CD4-positive, alpha-beta memory T cell (primary cell): ENCODE data around the gene C19orf12. TPM values are rescaled to one million over a fixed set of nuclear protein-coding genes. Genes with fewer than 3 reads are reported as not detected.

Experiments
- CTCF ChIA-PET: fragments of 350-600 bp; sonication (Branson Sonifier 250); formaldehyde crosslinking; loops from one replicate; lab custom pipeline; 2021; ENCODE audit warnings: inconsistent platforms; ENCODE audit not compliant: partially characterized antibody; lab: Charles Lee
- POLR2A ChIA-PET: fragments of 350-600 bp; sonication (Branson Sonifier 250); formaldehyde crosslinking; loops from one replicate; lab custom pipeline; 2021; ENCODE audit not compliant: partially characterized antibody; lab: Charles Lee
- DNase-seq, 5 donors: peaks; one replicate each; pipeline versions ENCODE4 v3.0.0 to v3.0.0-alpha.2; 2020 to 2022; ENCODE audit warnings: mixed read lengths in 1 of 5
- H3K27ac ChIP-seq: one replicate; pipeline ENCODE4 v1.7.0; 2013; ENCODE audit warnings: low read depth, low read length
- H3K27me3 ChIP-seq: 2 replicates; pipeline ENCODE4 v1.7.0; 2013; ENCODE audit warnings: mild to moderate bottlenecking, low read length, moderate library complexity; ENCODE audit not compliant: insufficient read depth
- H3K36me3 ChIP-seq: 2 replicates; pipeline ENCODE4 v1.7.0; 2013; ENCODE audit warnings: mild to moderate bottlenecking, low read length, moderate library complexity; ENCODE audit not compliant: insufficient read depth
- H3K4me1 ChIP-seq: 2 replicates; pipeline ENCODE4 v1.7.0; 2013; ENCODE audit warnings: mild to moderate bottlenecking, low read length, moderate library complexity; ENCODE audit not compliant: insufficient read depth
- H3K4me3 ChIP-seq, 2 donors: one replicate each; pipeline ENCODE4 v1.7.0; 2013; ENCODE audit warnings: low read length in 2 of 2, mild to moderate bottlenecking in 1 of 2
- H3K9me3 ChIP-seq, 2 donors: one replicate each; pipeline ENCODE4 v1.7.0; 2013; ENCODE audit warnings: low read length in 2 of 2, control low read depth in 1 of 2; ENCODE audit not compliant: control insufficient read depth in 1 of 2
- H3K27ac Mint-ChIP-seq, 7 donors: one replicate each; pipeline ENCODE4 v1.8.0; 2020 to 2021; ENCODE audit warnings: mixed read lengths in 7 of 7, mild to moderate bottlenecking in 6 of 7, inconsistent platforms in 3 of 7, moderate library complexity in 3 of 7
- H3K27me3 Mint-ChIP-seq, 2 donors: one replicate each; pipeline ENCODE4 v1.8.0; 2020 to 2021; ENCODE audit warnings: mixed read lengths in 2 of 2
- H3K36me3 Mint-ChIP-seq, 2 donors: one replicate each; pipeline ENCODE4 v1.8.0; 2020 to 2021; ENCODE audit warnings: mixed read lengths in 2 of 2, inconsistent platforms in 1 of 2, mild to moderate bottlenecking in 1 of 2
- H3K4me1 Mint-ChIP-seq, 4 donors: one replicate each; pipeline ENCODE4 v1.8.0; 2020 to 2021; ENCODE audit warnings: mixed read lengths in 4 of 4, mild to moderate bottlenecking in 1 of 4
- H3K4me3 Mint-ChIP-seq, 8 donors: one replicate each; pipeline ENCODE4 v1.8.0; 2020 to 2021; ENCODE audit warnings: mixed read lengths in 8 of 8, mild to moderate bottlenecking in 7 of 8, moderate library complexity in 6 of 8, inconsistent platforms in 3 of 8
- H3K9me3 Mint-ChIP-seq, 8 donors: one replicate each; pipeline ENCODE4 v1.8.0; 2020 to 2021; ENCODE audit warnings: mixed read lengths in 8 of 8, mild to moderate bottlenecking in 5 of 8, inconsistent platforms in 3 of 8, moderate library complexity in 1 of 8
- intact Hi-C: fragments of 100-400 bp; cut with micrococcal nuclease; formaldehyde crosslinking; loops from one replicate; pipeline ENCODE4 v1.15.1; 2023
- polyA plus RNA-seq, 2 donors: library from polyadenylated mRNA; unstranded; fragments of 300-500 nt; fragmentation: Illumina TruSeq; gene quantifications; one replicate each; pipeline ENCODE4 v1.2.3, GENCODE V29; 2021
- total RNA-seq, 2 experiments: library from RNA; stranded (reverse); gene quantifications; one replicate each; pipeline ENCODE4 v1.2.3, GENCODE V29; 2021

The C19orf12 gene
- total and polyA plus RNA-seq, 4 experiments from 2014 or later = 22.7 to 30.1 (median 26.4) TPM

DNA sequence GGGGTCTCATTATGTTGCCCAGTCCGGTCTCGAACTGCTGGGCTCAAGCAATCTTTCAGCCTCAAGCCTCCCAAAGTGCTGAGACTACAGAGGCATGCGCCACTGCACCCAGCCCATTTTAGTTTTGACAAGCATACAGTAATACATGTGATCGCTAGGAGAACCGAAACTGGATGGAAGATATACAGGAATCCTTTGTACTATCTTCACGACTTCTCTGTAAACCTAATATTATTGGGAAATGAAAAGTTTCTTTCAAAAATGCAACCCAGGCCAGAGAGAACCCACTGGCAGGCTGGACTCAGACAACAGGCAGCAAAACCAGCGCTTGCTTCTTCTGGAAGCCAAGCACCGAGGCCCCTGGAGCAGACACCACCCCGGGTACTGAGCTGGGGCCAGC lies 9.4 kb downstream of the C19orf12 start:
- CTCF ChIA-PET = interaction anchor here (1.2 to 4.8 kb wide), 4 partner anchors 11 to 94 kb away, joined by 3 to 21 read pairs (median 10); no protein-coding TSS in a partner anchor
- peaks cover 16 to 40% (median 21%) of the 10 kb centered on the region in 4 donors for H3K4me1 Mint-ChIP-seq
- intact Hi-C loops = no loop called here

DNA sequence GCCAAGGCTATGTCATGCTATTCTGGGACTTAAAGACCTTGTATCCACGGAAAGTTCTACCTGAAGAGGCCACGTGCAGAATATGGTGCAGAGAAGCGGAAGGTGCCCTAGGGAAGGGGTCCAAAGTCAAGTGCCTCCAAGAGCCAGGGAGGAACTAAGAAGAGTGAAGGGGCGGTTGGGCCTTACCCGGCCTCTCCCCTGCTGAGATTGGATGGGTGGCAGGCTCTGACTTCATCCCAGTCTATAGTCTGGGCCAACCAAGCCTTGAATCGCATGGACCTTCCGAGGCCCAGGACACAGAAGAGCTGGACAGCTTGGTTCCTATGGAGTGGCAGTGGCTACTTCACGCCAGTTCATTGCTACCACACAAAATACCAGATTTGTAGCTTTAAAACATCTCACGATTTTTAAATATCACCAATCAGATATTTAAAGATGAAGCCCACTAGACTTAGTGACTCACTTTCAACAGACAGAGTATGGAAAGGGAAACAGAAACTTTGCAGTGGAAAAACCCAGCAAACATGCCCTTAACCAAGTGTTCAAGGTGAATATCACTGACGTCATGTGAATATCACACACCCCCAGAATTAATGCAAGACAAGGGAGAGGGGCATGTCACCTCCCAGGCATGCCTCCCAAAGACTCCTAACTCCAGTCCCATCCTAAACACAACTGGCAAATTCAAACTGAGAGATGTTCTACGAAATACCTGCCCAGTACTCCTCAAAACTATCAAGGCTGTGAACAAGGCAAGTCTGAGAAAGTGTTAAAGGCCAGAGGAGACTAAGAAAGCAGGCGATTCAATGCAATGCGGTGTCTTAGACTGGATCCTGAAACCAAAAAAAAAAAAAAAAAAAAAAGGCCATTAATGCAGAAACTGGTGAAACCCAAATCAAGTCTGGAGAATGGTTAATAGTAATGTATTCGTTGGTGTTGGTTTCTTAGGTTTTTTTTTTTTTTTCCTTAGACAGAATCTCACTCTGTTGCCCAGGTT lies 10.2 kb downstream of the C19orf12 start:
- no peak for DNase-seq
- H3K27me3 Mint-ChIP-seq = no peaks in the 10 kb centered on the region
- peak overlapping the region in 1 of 8 donors; percentile 8 for H3K4me3 Mint-ChIP-seq
- CTCF ChIA-PET = interaction anchor here (1.2 to 1.8 kb wide), 5 partner anchors 8 to 93 kb away, joined by 3 to 8 read pairs (median 4); no protein-coding TSS in a partner anchor
- peaks cover 8 to 55% of the 10 kb centered on the region in 2 donors for H3K36me3 Mint-ChIP-seq
- H3K27ac Mint-ChIP-seq = peak overlapping the region; percentile 20 to 91 (median 77)
- POLR2A ChIA-PET = no interaction called here
- Histone ChIP-seq H3K27ac (no peak overlapping the region), H3K27me3 (no peaks in the 10 kb centered on the region), H3K36me3 (peaks cover 38% of the 10 kb centered on the region), H3K9me3 (no peaks in the 10 kb centered on the region), H3K4me3 (no peak overlapping the region), H3K4me1 (peaks cover 18% of the 10 kb centered on the region)
- H3K4me1 Mint-ChIP-seq = peaks cover 10 to 31% (median 12%) of the 10 kb centered on the region in 4 donors
- intact Hi-C loops = no loop called here
- H3K9me3 Mint-ChIP-seq = no peaks in the 10 kb centered on the region

More for the DNA sequence above, 9.4 kb downstream of the C19orf12 start:
- Mint-ChIP-seq H3K4me3 (no peak overlapping the region), H3K27me3 (no peaks in the 10 kb centered on the region), H3K9me3 (no peaks in the 10 kb centered on the region), H3K36me3 (peaks cover 12 to 56% of the 10 kb centered on the region in 2 donors), H3K27ac (peak overlapping the region in 4 of 7 donors; percentile 50 to 82 (median 72))
- Histone ChIP-seq H3K27ac (no peak overlapping the region), H3K27me3 (no peaks in the 10 kb centered on the region), H3K9me3 (no peaks in the 10 kb centered on the region), H3K4me3 (no peak overlapping the region), H3K36me3 (peaks cover 38% of the 10 kb centered on the region), H3K4me1 (peaks cover 26% of the 10 kb centered on the region)
- POLR2A ChIA-PET = interaction anchor here (0.9 kb wide), 1 partner anchor 10 kb away, joined by 3 read pairs; no protein-coding TSS in a partner anchor
- DNase-seq = no peak

DNA sequence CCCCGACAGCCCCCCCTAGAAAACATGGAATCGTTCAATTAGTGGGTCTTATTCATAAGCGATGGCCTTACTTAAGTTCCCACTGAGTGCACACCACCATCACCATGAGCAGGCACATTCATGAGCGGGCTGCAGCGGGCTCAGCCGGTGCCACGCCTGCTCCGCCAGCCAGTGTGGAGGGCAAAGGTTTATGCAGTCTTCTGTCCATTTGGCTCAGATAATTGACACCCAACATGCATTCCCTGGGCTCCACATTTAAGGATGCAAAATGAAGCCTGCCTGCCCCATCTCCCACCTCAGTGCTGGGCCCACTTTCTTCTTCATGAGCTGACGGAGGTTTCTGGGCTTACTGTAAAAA lies 12.1 kb downstream of the C19orf12 start:
- Histone ChIP-seq H3K9me3 (no peaks in the 10 kb centered on the region), H3K27ac (no peak overlapping the region), H3K4me1 (peaks cover 6% of the 10 kb centered on the region), H3K27me3 (no peaks in the 10 kb centered on the region), H3K4me3 (no peak overlapping the region), H3K36me3 (peaks cover 38% of the 10 kb centered on the region)
- DNase-seq = no peak
- intact Hi-C loops = no loop called here
- H3K27me3 Mint-ChIP-seq = no peaks in the 10 kb centered on the region
- H3K27ac Mint-ChIP-seq = no peak overlapping the region
- ChIA-PET POLR2A (no interaction called here), CTCF (interaction anchor here (1.1 kb wide), 2 partner anchors 8 to 13 kb away, joined by 3 to 4 read pairs; no protein-coding TSS in a partner anchor)
- H3K4me3 Mint-ChIP-seq = no peak overlapping the region
- H3K4me1 Mint-ChIP-seq = peaks cover 4 to 15% (median 7%) of the 10 kb centered on the region in 4 donors
- peaks cover 8 to 51% of the 10 kb centered on the region in 2 donors for H3K36me3 Mint-ChIP-seq
- H3K9me3 Mint-ChIP-seq = no peaks in the 10 kb centered on the region

DNA sequence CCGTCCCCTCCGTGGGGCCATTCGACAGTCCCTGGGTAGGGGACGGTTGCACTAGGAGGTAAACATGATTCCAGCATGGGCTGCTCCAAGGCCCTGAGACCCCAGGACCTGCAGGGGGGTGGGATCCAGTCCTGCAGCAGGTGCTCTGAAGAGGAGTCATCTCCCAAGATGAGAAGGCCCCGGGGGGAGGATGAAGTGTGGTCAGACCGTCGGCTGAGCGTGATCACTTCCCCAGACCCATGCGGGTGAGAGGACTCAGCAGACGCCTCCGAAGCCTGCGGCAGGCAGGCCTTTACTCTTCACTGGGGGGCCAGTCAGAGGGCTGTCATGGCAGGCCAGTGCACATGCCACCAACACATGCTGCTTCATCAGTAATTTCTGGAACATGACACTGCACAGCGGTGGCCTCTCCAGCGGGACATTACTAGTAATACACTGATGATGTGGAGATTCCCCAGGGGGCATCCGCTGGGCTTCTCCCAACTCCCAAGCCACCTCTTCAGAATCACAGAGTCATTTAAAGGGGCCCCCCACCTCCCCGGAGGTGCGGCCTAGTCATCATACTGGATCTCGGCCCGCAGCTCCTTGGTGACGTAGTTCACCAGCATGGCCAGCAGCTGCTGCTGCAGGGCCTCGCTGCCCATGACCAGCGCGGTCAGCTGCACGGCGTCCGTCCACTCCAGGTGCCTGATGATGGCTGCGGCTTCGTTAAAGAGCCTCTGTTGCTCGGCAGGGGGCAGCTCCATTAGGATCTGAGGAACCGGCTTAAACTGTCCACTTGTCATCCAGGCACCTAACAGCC lies 12.7 kb downstream of the C19orf12 start:
- H3K9me3 Mint-ChIP-seq = no peaks in the 10 kb centered on the region
- intact Hi-C loops = no loop called here
- DNase-seq = no peak
- H3K27me3 ChIP-seq = no peaks in the 10 kb centered on the region
- H3K4me3 Mint-ChIP-seq = no peak overlapping the region
- POLR2A ChIA-PET = no interaction called here
- H3K36me3 Mint-ChIP-seq = peaks cover 4 to 46% of the 10 kb centered on the region in 2 donors
- CTCF ChIA-PET = interaction anchor here (1.1 kb wide), 2 partner anchors 8 to 14 kb away, joined by 3 to 4 read pairs; no protein-coding TSS in a partner anchor
- peaks cover 4 to 14% (median 6%) of the 10 kb centered on the region in 4 donors for H3K4me1 Mint-ChIP-seq
- peaks cover 6% of the 10 kb centered on the region for H3K4me1 ChIP-seq
- no peak overlapping the region for H3K27ac Mint-ChIP-seq
- no peaks in the 10 kb centered on the region for H3K9me3 ChIP-seq
- no peaks in the 10 kb centered on the region for H3K27me3 Mint-ChIP-seq
- H3K4me3 ChIP-seq = no peak overlapping the region
- no peak overlapping the region for H3K27ac ChIP-seq
- H3K36me3 ChIP-seq = peaks cover 35% of the 10 kb centered on the region

DNA sequence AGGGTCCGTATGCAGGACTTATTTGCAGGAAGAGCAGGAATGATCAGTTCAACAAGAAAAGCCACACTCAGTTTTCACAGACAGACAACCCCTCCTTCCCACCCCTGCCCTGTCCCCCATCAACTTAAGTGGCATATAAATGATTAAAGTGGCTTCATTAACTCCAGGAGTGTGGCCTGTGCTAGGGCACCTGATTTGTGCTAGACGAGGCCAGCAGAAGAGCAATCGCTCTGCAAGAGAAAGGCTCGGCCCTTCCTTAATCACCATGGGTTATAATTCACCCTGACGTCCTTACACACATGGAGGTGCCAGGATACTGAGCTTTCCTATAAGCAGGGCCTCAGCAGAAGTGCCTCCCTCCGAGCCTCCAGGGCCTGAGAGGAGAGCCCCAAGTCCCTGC lies 14.6 kb downstream of the C19orf12 start:
- no peaks in the 10 kb centered on the region for H3K9me3 ChIP-seq
- CTCF ChIA-PET = interaction anchor here (1.4 to 2.4 kb wide), 3 partner anchors 11 to 90 kb away, joined by 3 to 17 read pairs (median 4); partner anchors contain the start of gene C19orf12
- H3K27ac Mint-ChIP-seq = no peak overlapping the region
- H3K27me3 Mint-ChIP-seq = no peaks in the 10 kb centered on the region
- H3K9me3 Mint-ChIP-seq = no peaks in the 10 kb centered on the region
- no peak for DNase-seq
- no peak overlapping the region for H3K4me3 ChIP-seq
- no peak overlapping the region for H3K4me3 Mint-ChIP-seq
- POLR2A ChIA-PET = interaction anchor here (1.5 to 2.4 kb wide), 3 partner anchors 11 to 94 kb away, joined by 5 to 12 read pairs (median 7); partner anchors contain the start of genes C19orf12 and POP4
- intact Hi-C loops = no loop called here
- H3K27me3 ChIP-seq = no peaks in the 10 kb centered on the region
- peaks cover 4 to 31% of the 10 kb centered on the region in 2 donors for H3K36me3 Mint-ChIP-seq
- H3K36me3 ChIP-seq = peaks cover 25% of the 10 kb centered on the region
- H3K4me1 ChIP-seq = peaks cover 6% of the 10 kb centered on the region
- no peak overlapping the region for H3K27ac ChIP-seq
- H3K4me1 Mint-ChIP-seq = peaks cover 3 to 16% (median 6%) of the 10 kb centered on the region in 4 donors

DNA sequence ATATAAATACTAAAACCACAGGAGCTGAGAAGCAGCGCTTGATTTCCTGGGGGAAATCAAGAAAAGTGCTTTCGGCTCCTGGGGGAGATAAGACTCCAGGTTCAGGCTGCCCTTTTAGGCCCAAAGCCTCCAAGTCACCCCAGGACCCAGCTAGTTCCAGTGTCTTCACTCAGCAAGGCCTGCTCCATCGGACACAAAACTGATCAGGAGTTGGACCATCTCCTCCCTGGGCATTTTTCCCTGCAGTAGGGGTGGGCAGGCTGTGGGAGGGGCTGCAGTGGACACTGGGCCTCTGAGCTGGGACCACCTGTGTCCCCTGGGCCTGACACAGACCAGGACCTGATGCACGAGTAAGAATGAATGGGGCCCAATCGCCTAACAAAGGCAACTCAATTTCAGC lies 15.2 kb downstream of the C19orf12 start:
- peaks cover 22% of the 10 kb centered on the region for H3K36me3 ChIP-seq
- no peak for DNase-seq
- no peaks in the 10 kb centered on the region for H3K9me3 Mint-ChIP-seq
- H3K4me3 Mint-ChIP-seq = no peak overlapping the region
- POLR2A ChIA-PET = interaction anchor here (1.5 to 2.4 kb wide), 3 partner anchors 12 to 93 kb away, joined by 5 to 12 read pairs (median 7); partner anchors contain the start of genes C19orf12 and POP4
- peak overlapping the region in 1 of 7 donors; percentile 66 for H3K27ac Mint-ChIP-seq
- H3K4me3 ChIP-seq = no peak overlapping the region
- no peaks in the 10 kb centered on the region for H3K9me3 ChIP-seq
- peaks cover 1 to 24% of the 10 kb centered on the region in 2 donors for H3K36me3 Mint-ChIP-seq
- peaks cover 1 to 19% (median 4%) of the 10 kb centered on the region in 4 donors for H3K4me1 Mint-ChIP-seq
- CTCF ChIA-PET = interaction anchor here (0.8 to 2.4 kb wide), 4 partner anchors 12 to 90 kb away, joined by 3 to 17 read pairs (median 4); partner anchors contain the start of gene C19orf12
- H3K4me1 ChIP-seq = peaks cover 3% of the 10 kb centered on the region
- intact Hi-C loops = loop anchor here (10.0 kb wide), 1 partner anchor 235 kb away; no protein-coding TSS in a partner anchor
- no peaks in the 10 kb centered on the region for H3K27me3 ChIP-seq
- no peaks in the 10 kb centered on the region for H3K27me3 Mint-ChIP-seq
- H3K27ac ChIP-seq = no peak overlapping the region
